GM10266 (cell line): ENCODE results near the gene PDE4D.
A peak's percentile ranks its signal among the peaks of the same experiment; 100 is the strongest.

ENCODE experiments used
- DNase-seq: peaks from one replicate; pipeline ENCODE4 v3.0.0; 2012; ENCODE audit errors: extremely low spot score
- TF ChIP-seq, protein P1 (sequence below): IDR thresholded peaks from 2 replicates; pipeline ENCODE4 v1.5.1; 2012; ENCODE audit warnings: mild to moderate bottlenecking, low read depth; ENCODE audit not compliant: control insufficient read depth, insufficient read depth; ENCODE audit errors: missing control alignments

The PDE4D gene

DNA sequence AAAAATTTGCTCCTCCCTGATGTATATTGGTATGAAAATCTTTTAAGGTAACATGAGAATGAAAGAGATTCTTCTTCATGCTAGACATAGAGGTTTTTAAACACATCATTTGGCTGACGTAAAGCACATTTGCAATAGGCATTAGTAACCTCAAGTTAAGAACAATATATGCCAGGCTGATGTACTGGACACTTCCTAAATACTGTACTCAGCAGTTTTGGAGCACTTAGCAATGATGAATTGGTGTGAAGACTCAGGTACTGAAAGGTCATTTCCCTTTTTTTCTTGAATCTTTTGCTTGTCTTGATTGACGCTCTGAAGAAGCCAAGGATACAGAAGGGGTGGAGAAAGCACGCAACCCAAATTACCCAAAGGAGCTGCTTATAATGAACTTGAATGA lies 322.5 kb downstream of the PDE4D start:
- TF ChIP-seq, protein P1, sequence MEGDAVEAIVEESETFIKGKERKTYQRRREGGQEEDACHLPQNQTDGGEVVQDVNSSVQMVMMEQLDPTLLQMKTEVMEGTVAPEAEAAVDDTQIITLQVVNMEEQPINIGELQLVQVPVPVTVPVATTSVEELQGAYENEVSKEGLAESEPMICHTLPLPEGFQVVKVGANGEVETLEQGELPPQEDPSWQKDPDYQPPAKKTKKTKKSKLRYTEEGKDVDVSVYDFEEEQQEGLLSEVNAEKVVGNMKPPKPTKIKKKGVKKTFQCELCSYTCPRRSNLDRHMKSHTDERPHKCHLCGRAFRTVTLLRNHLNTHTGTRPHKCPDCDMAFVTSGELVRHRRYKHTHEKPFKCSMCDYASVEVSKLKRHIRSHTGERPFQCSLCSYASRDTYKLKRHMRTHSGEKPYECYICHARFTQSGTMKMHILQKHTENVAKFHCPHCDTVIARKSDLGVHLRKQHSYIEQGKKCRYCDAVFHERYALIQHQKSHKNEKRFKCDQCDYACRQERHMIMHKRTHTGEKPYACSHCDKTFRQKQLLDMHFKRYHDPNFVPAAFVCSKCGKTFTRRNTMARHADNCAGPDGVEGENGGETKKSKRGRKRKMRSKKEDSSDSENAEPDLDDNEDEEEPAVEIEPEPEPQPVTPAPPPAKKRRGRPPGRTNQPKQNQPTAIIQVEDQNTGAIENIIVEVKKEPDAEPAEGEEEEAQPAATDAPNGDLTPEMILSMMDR: no peak
- DNase-seq: no peak

DNA sequence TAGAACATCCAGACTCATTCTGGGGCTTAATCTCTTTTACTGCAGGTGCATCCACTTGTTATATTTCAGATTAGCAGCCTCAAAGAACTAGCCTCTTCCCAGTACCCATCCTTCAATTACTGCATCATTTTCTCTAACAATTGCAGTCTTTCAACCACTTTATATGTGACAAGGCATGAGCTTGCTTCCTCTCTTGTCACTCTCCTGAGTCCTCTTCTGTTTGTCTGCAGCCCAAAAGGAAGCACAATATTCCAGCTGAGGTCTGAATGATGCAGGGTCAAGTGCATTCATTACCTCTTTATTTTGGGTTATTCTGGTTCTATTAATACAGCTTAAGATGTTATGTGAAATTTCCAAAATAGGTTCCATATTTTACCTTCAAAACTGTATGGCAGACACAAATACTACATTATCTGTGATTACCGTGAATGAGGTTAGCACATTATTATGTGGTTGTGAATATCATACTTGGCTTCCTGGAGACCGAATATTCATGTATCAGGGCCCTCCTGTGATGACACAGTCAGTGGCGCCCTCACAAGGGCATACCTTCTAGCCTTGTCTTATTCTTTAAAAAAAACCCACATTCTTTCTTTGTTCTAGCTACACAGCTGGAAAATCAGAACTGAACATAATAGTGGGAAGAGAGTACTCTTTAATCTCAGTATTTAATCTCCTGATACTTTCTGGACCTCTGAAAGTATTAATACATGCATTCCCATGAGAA lies 323.8 kb downstream of the PDE4D start:
- TF ChIP-seq, protein P1: no peak
- DNase-seq: no peak

DNA sequence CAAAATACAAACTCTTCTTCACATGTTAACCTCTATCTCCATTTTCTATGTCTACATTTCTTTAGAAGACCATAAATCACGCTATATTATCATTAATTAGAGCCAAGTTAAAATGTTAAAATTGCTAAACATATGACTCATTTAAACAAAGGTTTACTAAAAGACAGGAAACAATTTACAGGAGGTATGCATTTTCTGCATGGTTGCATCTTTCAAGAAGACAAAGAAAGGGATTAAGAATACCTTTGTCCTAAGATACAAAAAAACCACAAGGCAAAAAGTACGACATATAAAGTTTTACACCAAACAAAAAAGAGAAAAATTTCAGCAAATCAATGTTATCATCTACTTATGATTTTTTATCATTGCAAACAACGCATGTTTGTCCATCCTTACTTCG lies 324.4 kb downstream of the PDE4D start:
- TF ChIP-seq, protein P1: no peak
- DNase-seq: no peak

DNA sequence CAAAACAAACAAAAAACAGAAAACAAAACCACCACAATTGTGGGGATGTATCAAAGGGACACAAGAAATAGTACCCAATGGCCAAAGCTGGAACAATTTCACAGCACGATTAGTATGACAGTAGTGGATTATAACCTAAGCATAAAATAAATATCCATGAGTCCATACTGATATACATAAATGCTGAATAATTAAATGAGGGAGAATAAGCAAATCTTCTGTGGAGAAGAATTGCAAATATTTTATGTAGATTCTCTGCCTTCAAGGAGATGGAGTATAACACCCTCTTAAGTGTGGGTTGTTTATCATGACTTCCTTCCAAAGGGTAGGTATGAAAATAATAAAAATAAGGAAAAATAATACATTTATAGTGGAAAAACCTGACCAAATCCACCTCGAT lies 325.4 kb downstream of the PDE4D start:
- TF ChIP-seq, protein P1: no peak
- DNase-seq: no peak

DNA sequence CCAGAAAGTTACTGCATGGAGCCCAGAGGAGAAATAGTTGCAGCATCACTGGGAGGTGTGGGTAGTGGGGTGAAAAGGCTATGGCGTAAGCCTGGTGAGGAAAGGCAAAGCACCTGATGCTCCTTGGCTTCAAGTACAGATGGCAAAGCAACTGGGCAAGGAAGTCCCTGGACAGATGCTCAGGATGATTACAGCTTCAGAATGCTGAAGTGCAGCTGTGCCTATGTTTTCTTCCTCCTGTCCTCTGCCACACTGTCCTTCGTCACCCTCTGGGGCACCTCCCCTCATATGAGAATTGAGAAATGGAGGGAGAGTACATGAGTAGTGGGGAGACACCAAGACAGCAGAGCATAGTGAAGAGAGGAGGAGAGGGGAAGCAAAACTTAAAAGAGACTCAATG lies 328.0 kb downstream of the PDE4D start:
- TF ChIP-seq, protein P1: no peak
- DNase-seq: no peak

DNA sequence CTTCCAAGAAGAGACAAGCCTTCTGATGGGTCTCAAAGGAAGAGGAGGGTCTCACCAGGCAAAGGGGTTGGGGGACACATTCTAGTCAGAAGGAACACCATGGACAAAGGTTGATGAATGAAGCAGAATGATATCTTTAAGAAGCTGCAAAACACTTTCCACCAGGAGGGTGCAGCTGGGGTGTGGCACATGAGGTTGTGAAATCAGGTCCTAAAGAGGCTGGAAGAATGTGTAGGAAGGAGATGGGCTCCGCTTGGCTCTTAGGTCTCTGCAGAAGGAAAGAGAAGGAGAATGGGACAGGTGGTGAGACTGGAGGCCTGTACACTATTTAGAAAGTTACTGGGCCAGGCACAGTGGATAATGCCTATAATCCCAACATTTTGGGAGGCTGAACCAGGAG lies 328.6 kb downstream of the PDE4D start:
- TF ChIP-seq, protein P1: no peak
- no peak for DNase-seq

DNA sequence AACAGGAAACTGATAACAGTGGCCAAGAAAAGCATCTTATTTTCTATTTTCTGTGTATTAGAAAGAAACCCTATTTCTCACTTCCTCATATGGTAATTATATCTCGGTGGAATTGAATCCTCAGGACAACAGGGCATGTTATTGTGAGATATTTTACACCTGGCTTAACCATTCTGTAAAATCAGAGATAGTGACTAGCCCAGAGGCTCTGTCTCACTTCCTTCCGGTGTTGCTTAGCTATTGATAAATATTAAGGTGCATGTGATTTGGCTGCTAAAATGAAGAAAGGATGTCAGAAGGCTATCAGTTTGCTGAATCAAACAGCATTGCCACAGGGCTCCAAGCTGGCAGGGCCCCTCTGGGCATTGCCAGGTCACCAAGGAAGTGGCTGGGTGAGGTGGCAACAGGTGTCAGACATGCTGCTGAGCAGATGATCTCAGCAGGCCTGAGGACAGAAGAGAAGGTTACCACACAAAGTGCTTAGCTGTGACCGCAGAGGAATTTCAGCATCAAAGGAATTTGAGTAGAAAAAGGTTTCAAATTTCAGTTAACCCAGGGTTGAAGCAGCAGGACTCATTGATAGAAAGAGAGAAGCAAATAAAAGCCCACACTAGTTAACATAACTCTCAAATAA lies 330.7 kb downstream of the PDE4D start:
- TF ChIP-seq, protein P1: no peak
- DNase-seq: peak; percentile 40
